ENCODE data around the gene LMCD1.

DNA sequence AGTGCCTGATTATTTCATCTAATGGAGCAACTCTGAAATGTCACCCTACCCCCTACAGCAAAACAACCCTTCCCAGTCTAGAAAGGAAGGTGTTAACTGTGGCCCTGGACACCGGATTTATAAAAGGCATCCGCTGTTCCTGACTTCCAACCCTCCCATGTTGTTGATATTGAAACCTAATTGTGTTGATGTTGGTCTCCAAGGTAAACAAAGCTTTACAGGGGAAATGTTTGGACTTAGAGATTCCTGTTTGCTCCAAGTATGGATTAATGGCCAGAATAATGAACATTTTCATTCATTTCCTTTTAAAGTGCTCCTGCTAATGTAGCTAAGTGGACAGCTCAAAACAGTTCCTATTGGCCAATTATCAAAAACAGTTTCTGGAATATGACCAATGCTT, 19.4 kb upstream of the LMCD1 start:
- TF ChIP-seq EZH2 (IDR thresholded peaks at IDR 0.05) (no peak), POLR2AphosphoS5 (IDR thresholded peaks at IDR 0.05; ENCODE audit: borderline replicate concordance, low read depth, low read length) (no peak)

Measured in SK-N-MC (cell line).